Brain pericyte (primary cell): Measurements from ENCODE around the gene ARRDC5.
"Not testable (repeated sequence)": the region's sequence is repeated elsewhere in the genome, so short reads cannot be mapped to it uniquely, and the experiment has no call there.

Source experiments
- DNase-seq: peaks from one replicate; pipeline ENCODE4 v3.0.0-alpha.2; 2012; ENCODE audit warnings: low read depth, low spot score

Gene ARRDC5

GRCh38 chr19:4902796-4903195, at the start of gene ARRDC5:
ARRDC5 (minus strand) TSS chr19:4902896; CDS start chr19:4902825, 71 bp downstream.
- no peak for DNase-seq

DNA sequence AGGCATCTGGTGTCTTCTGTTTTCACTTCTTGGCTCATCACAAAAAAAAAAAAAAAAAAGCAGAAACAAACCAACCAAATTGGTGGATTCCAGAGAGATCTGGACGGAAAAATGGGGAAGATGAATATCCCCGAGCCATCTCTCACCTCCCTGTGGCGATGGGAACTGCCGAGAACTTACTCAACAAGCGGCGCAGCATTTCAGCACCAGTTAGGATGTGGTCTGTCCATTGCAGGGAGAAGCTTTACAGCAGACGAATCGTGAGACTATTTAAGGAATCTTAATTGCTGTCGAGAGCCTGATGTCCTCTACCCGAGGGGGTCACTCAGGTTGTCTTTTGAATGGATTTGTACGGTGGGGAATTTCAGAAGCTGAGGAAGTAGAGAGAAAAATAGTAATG, 49.0 kb upstream of the ARRDC5 start:
- no peak for DNase-seq

- not testable (repeated sequence) for DNase-seq
These were observed 48.0 kb upstream of the ARRDC5 start for GRCh38 chr19:4950650-4951049.

DNA sequence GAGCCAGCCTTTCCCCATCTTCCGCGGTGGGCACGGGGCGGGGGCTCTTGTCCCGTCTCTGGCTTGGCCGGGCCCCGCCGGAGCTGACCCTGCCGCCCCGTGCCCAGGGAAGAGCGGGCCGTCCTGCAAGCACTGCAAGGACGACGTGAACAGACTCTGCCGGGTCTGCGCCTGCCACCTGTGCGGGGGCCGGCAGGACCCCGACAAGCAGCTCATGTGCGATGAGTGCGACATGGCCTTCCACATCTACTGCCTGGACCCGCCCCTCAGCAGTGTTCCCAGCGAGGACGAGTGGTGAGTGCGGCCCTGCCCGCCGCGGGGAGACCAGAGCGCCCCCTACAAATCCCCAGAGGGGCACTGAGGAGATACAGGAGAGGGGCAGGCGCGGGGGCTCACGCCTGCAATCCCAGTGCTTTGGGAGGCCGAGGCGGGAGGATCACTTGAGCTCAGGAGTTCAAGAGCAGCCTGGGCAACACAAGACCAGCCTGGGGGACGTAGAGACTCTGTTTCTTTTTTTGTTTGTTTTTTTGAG, 39.0 kb upstream of the ARRDC5 start:
- DNase-seq = not testable (repeated sequence)

DNA sequence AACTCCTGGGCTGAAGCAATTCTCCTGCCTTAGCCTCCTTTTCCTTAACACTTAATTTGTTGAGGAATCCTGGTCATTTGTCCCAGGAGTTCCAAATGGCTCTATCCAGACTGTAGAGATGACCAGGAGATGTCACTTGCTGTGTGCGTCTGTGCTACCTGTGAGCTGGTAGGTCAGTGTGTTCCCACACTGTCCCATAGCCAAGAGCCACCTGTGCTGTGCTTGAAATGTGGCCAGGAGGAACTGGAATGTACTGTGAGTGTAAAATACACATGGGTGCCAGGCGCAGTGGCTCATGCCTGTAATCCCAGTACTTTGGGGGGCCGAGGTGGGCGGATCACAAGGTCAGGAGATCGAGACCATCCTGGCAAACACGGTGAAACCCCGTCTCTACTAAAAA, 36.8 kb upstream of the ARRDC5 start:
- no peak for DNase-seq

GRCh38 chr19:4938461-4938860, 35.8 kb upstream of the ARRDC5 start:
- DNase-seq = not testable (repeated sequence)

GRCh38 chr19:4937060-4937459, 34.4 kb upstream of the ARRDC5 start:
- DNase-seq = no peak

GRCh38 chr19:4935444-4935843, 32.7 kb upstream of the ARRDC5 start:
- no peak for DNase-seq

DNA sequence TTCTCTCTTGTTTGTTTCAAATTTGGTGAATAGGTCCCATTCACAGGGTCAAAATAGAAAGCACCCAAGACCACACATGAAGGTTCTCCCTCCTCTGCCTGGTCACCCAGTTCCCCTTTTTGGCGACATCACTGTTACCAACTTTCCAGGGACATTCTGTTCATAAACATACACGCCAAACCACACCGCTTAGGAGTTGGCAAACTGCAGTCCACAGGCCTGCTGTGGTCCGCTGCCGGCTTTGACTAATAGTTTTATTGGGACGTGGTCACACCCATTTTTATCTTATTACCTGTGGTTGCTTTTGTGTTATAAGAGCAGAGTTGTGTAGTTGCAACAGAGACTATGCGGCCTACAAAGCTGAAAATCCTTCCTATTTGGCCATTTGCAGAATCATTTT, 30.8 kb upstream of the ARRDC5 start:
- no peak for DNase-seq

- no peak for DNase-seq
These were observed 30.0 kb upstream of the ARRDC5 start for GRCh38 chr19:4932711-4933110.

DNA sequence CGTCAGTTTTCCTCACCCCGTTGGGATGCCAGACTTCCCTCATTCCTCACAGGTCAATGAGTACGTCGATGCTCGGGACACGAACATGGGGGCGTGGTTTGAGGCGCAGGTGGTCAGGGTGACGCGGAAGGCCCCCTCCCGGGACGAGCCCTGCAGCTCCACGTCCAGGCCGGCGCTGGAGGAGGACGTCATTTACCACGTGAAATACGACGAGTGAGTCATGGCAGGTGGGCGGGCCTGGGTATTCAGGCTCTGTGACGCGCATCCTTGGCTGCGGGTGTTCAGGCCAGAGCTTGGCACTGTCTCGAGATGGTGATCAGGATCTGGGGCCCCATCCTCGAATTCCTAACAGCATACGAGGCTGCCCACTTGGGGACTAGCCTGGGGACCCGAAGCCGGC, 28.0 kb upstream of the ARRDC5 start:
- no peak for DNase-seq

- DNase-seq = no peak
These were observed 26.5 kb upstream of the ARRDC5 start for GRCh38 chr19:4929186-4929585.

DNA sequence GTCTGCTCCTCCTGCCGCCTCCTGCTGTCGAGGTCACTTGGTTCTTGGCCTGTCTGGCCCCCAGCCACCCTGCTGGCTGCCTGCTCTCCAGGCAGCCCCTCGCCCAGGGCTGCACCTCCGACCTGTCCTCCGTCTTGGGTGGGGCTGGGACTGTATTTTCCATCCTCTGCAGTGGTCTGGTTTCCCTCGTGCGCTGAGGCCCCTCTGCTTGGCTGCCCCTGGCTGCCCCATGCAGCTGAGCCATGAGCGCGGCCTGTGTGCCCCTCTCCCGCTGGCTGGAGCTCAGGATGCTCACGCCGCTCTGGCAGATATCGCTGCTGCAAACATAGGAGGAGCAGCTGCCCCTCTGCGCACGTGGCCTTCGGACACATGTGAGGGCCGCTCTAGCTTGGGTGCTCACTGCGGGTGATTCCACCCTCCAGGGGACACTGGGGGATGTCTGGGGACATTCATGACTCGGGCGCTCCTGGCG, 20.6 kb upstream of the ARRDC5 start:
- no peak for DNase-seq

DNA sequence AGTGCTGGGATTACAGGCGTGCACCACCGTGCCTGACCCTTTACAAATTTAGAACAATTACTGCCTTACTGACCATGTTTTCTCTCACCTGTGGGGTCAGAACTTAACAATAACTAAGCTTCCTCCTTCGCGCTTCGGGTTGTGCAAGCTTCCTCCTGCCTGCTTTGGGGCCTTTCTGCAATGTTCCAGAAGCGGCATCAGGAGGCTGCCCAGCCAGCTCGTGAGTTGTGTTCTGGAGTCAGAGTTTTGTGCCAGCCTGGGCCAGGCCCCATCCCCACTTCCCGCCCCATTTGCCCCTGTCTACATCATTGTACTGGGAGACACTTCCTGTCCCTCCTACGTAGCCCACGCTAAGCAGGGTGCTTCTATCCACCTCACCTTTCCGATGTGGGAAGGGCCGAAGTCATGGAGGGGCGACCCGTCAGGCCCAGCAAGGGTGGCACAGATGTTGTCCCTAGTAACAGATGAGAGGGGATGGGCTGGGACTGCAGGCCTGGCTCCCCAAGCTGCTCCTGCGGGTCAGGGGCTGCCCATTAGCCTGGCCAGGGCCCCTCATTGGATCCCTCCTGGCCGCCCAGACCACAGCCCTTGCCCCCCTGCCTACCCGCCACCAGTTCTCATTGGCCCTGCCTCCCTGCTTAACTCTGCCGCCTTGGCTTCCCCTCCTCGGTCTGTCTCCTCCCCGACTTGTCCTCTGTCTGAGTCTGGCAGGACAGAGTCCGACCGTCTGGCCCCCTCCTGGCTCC, 20.0 kb upstream of the ARRDC5 start:
- no peak for DNase-seq

DNA sequence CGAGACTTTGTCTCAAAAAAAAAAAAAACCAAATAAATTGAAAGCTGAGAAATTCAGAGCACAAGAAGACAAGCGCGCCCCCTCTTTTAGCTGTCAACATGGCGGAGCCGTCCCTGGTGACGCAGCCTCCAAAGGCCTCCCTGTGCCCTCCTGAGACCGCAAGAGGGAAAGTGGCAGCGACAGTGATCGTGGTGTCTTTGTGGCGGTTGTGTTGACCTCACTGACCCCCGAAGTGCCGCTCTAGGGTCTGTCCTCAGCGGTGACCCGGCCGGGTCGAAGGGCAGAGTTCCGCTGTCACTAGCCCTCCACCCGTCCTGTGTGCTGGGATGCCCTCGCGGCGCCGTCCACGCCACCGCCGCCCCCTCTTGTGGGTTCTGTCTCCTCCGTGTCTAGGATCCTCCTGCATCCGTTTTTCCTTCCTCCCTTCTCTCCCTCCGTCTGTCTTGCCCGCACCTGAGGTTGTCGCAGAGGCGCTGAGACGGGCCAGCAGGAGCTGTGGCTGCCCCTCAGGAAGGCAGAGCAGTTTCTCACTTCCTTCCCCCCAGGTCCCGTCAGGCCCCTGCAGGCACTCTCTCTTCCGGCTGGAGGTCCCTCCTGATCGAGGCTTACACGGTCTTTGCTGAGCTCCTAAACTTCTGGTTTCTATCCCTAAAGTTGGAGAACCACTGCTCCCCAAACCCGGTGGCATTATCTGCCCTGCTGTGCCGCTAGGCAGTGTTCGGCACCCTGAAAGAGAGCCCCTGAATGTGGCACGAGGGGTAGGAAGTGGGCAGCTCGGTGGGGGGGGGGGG, 13.8 kb upstream of the ARRDC5 start:
- no peak for DNase-seq

DNA sequence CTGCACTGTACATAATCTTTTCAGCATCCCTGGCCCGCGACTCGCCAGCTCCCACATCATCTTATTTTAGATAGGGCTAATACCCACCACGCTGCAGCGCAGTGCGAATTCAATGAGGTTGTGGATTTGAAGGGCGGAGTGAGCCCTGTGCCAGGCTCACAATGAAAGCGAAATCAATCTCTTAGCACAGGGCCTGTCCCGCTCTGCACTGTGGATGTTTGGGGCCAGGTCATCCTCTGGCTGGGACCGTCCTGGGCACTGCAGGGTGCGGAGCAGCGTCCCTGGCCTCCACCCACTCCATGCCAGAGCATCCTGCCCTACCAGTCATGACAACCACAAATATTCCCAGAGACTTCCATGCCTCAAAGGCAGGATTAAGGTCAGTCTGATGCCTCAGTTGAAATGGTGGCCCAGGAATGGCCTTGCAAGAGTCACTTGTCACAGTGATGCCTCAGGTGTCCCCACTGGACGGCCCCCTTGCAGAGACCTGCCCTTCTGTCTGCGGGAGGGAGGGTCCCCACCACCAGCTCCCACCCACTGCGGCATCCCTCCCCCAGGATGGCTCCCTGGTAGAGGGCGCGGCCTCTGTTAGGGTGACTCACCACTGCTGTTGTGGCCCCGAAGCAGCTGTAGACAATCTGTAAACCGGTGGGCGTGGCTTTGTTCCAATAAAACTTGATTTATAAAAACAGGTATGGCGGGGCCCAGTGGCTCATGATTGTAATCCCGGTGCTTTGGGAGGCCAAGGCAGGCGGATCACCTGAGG, 12.2 kb upstream of the ARRDC5 start:
- no peak for DNase-seq

DNA sequence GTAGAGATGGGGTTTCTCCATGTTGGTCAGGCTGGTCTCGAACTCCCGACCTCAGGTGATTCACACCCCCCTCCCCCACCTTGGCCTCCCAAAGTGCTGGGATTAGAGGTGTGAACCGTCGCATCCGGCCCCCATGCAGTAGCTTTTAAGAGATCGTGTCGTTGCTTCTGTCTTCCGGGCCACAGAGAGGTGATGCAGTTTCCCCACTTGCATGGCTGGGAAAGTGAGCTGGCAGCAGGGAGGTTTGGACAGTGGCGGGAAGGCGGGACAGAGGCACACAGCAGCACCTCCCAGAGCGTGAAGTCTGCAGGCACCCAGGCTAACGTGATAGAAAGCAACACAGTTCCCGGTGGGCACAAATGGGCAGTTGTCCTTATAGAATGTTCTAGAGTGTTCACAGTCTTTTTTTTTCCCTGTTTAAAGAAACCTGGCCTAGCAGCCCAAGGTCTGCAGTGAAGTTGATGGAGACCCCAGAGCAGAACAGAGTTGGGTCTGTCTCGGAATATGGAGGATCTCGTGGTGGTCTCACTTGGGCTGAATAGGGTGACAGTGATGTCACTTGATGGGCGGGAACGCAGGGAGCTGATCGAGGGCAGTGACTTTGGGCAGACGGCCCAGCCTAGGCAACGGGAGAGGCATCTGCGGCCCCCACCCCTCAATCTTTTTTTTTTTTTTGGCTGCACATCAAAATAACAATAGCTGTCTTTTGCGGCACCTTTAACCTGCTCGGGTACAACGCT, 11.5 kb upstream of the ARRDC5 start:
- DNase-seq = no peak

DNA sequence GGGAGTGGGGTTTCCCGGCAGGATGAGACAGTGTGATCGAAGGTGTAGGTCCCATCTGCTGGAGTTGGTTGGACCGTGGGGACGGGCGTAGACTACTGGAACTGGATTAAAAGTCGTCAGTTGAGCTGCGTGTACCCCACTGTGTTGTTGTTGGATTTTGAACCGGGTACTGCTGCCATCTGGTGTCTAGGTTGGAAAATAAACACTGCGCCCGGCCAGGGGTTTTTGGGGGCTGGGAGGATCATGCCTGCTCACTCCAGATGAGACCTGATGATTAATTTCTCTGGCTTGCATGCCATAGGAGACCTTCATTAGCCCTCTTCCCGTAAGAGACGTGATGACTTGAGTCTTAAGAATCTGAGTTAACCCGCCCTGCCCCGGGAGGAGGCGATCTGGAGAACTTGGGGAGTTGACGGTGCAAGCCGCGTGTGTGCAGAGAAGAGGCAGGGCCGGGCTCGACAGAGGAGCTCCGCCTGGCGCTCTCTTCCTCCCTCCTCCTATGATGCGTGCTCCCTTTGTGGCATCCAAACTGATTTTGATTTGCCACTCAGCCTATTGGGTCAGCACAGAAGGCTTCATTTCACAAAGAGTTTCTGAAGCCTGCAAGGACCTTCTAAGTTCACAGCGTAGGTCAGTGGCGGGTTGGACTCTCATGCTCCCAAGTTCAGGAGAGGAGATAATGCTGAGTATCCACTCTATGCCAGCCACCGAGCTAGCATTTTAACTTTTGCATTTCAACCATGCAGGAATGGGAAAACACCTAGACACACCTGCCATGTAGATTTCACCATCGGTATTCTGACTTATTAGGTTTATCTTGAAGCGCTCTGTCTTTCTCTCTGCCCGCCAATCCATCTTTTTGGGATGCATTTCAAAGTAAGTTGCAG, 9.3 kb upstream of the ARRDC5 start:
- DNase-seq = peak; percentile 90

DNA sequence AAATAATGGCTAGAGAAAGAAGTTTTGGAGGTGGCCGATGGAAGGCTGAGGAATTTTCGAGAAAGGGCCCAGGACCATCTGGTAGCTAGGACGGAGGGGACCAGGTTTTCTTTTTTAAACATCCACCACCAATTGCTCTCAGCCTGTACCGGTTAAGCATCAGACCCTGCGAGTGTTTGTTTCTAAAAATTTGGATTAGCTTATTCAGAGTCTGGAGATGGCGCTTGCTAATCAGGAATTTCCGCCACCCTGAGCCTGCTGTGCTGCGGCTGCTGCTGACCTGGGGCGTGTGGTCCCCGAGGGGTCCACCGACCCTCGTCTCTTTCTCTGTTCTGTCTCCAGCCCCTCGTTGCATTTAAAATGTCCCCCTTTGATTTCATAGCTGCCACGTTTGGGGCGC, 8.6 kb upstream of the ARRDC5 start:
- DNase-seq = no peak

GRCh38 chr19:4910594-4911281, 8.0 kb upstream of the ARRDC5 start:
- no peak for DNase-seq
